ENCODE results near the gene KIF13A. TPM values are rescaled to one million over a fixed set of nuclear protein-coding genes. Genes with fewer than 3 reads are reported as not detected.
"Not testable (repeated sequence)": the region's sequence is repeated elsewhere in the genome, so short reads cannot be mapped to it uniquely, and the experiment has no call there.

Gene KIF13A
- total and polyA plus RNA-seq, 3 donors from 2014 or later = 20.8 to 28.7 (median 27.7) TPM

GRCh38 chr6:17847203-17847760, 140.2 kb downstream of the KIF13A start:
- Histone ChIP-seq H3K9me3 (no peaks in the 10 kb centered on the region), H3K27me3 (no peaks in the 10 kb centered on the region), H3K4me1 (no peaks in the 10 kb centered on the region), H3K4me3 (no peak overlapping the region), H3K36me3 (ENCODE audit: low read depth, missing control alignments) (no peaks in the 10 kb centered on the region), H3K27ac (no peak overlapping the region)
- TF ChIP-seq CTCF (IDR thresholded peaks at IDR 0.05) = no peak
- intact Hi-C loops (cut with DNase I; ENCODE audit: low total_unique reads) = no loop called here
- 85 to 89% methylated on average over 4 of the region's 4 CpGs for WGBS, 2 donors
- no peak for DNase-seq

- WGBS, 2 donors = 96 to 97% methylated on average over 4 of the region's 4 CpGs
- H3K27me3 ChIP-seq = no peaks in the 10 kb centered on the region
- no peak for DNase-seq
- no peaks in the 10 kb centered on the region for H3K36me3 ChIP-seq (ENCODE audit: low read depth, missing control alignments)
- TF ChIP-seq CTCF (IDR thresholded peaks at IDR 0.05) (no peak), POLR2A (IDR thresholded peaks at IDR 0.05) (no peak)
- no peaks in the 10 kb centered on the region for H3K9me3 ChIP-seq
- H3K27ac ChIP-seq = no peak overlapping the region
- no peak overlapping the region for H3K4me3 ChIP-seq
- intact Hi-C loops (cut with DNase I; ENCODE audit: low total_unique reads) = no loop called here
- no peaks in the 10 kb centered on the region for H3K4me1 ChIP-seq
Measured at GRCh38 chr6:17846762-17847161, 140.7 kb downstream of the KIF13A start.

GRCh38 chr6:17845598-17845997, 141.8 kb downstream of the KIF13A start:
- intact Hi-C loops (cut with DNase I; ENCODE audit: low total_unique reads) = no loop called here
- Histone ChIP-seq H3K27me3 (no peaks in the 10 kb centered on the region), H3K4me1 (no peaks in the 10 kb centered on the region), H3K9me3 (no peaks in the 10 kb centered on the region), H3K4me3 (no peak overlapping the region), H3K27ac (no peak overlapping the region), H3K36me3 (ENCODE audit: low read depth, missing control alignments) (no peaks in the 10 kb centered on the region)
- TF ChIP-seq POLR2A (IDR thresholded peaks at IDR 0.05) (no peak), CTCF (IDR thresholded peaks at IDR 0.05) (no peak)
- DNase-seq = no peak
- WGBS, 2 donors = 72 to 75% methylated on average over 4 of the region's 4 CpGs

GRCh38 chr6:17844967-17845366, 142.5 kb downstream of the KIF13A start:
- WGBS, 2 donors = 95% methylated on average over 7 of the region's 7 CpGs
- H3K27ac ChIP-seq; H3K9me3 ChIP-seq; H3K4me1 ChIP-seq; intact Hi-C loops (cut with DNase I; ENCODE audit: low total_unique reads); DNase-seq; H3K4me3 ChIP-seq; H3K27me3 ChIP-seq; H3K36me3 ChIP-seq (ENCODE audit: low read depth, missing control alignments): not testable (repeated sequence)

- no peaks in the 10 kb centered on the region for H3K4me1 ChIP-seq
- no peak overlapping the region for H3K4me3 ChIP-seq
- TF ChIP-seq POLR2A (IDR thresholded peaks at IDR 0.05) (no peak), CTCF (IDR thresholded peaks at IDR 0.05) (no peak)
- 82 to 86% methylated on average over 8 of the region's 8 CpGs for WGBS, 2 donors
- H3K27me3 ChIP-seq = no peaks in the 10 kb centered on the region
- H3K27ac ChIP-seq = no peak overlapping the region
- intact Hi-C loops (cut with DNase I; ENCODE audit: low total_unique reads) = no loop called here
- no peaks in the 10 kb centered on the region for H3K36me3 ChIP-seq (ENCODE audit: low read depth, missing control alignments)
- DNase-seq = no peak
- H3K9me3 ChIP-seq = no peaks in the 10 kb centered on the region
Measured at GRCh38 chr6:17842934-17843821, 144.3 kb downstream of the KIF13A start.
